ENCODE measurements around the gene SKI. TPM values are rescaled to one million over a fixed set of nuclear protein-coding genes. Genes with fewer than 3 reads are reported as not detected.

The SKI gene
- total and polyA plus RNA-seq, 2 of the 4 experiments (the other 2 are of a cell fraction), result 2.3 to 20.1 TPM

DNA sequence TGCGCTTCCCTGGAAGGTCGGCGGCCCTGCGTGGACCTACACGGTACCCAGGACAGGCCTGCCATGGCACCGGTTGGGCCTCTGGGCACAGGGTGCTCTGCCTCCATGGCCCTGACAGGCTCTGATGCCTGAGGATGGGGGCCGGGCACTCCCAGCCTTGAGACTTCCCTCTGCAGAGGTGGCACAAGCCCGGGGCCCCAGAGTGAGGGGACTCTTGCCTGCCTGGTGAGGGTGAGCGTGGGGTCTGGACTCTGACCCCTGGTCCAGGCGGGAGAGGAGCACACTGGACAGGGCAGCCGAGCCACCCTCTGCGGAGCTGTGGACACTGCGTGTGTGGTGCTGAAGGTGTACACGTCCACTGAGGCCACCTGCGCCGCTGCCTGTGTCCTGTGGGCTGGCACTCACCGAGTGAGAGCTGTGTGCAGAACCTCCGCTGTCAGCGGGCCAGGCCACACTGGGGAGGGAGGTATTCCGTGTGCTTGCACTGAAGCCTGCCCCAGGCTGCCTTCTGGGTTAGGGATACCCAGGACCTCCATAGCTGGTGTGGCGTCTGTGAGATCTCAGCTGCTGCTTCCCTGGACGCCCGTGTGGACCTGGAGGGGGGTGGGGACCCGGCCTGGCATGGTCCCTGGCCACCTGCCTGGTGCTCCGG is 10.4 kb downstream of the SKI start:
- no peak overlapping the region for H3K23ac ChIP-seq (ENCODE audit: low read depth, low read length)
- no peak for ATAC-seq (ENCODE audit: low read depth)
- intact Hi-C loops (cut with micrococcal nuclease), result no loop called here
- no peak for DNase-seq
- TF ChIP-seq MAFK (IDR thresholded peaks at IDR 0.05; ENCODE audit: low read depth, low read length) (no peak), MXI1 (IDR thresholded peaks at IDR 0.05; ENCODE audit: borderline replicate concordance, low read depth, low read length) (no peak), SMC3 (IDR thresholded peaks at IDR 0.05; ENCODE audit: low read depth, low read length) (no peak)
- dilution Hi-C loops (cut with HindIII; ENCODE audit: low sequenced_read_pairs, unreplicated experiment), result no loop called here
- peaks cover 46% of the 10 kb centered on the region for H3K9me1 ChIP-seq (ENCODE audit: insufficient read depth, low read length)
- H2AK9ac ChIP-seq (replicated peaks; ENCODE audit: low read depth, low read length, poor library complexity), result no peak overlapping the region
- no peak overlapping the region for H4K8ac ChIP-seq (ENCODE audit: low read depth in 2 of 2, low read length in 2 of 2)
- H2AK5ac ChIP-seq (ENCODE audit: low read depth, low read length), result no peak overlapping the region
- no peak overlapping the region for H3K14ac ChIP-seq (replicated peaks; ENCODE audit: low read depth, low read length)
- no peak overlapping the region for H2BK5ac ChIP-seq (ENCODE audit: low read depth, low read length, poor library complexity, severe bottlenecking)
- in situ Hi-C loops (cut with MboI; ENCODE audit: low sequenced_read_pairs), result loop anchor here (5.0 kb wide), 1 partner anchor 59 kb away; no protein-coding TSS in a partner anchor
- no TSS peak for BruUV-seq (replicated peaks)
- no peak overlapping the region for H3K9ac ChIP-seq (ENCODE audit: low read depth, low read length)
- no peak overlapping the region for H2AFZ ChIP-seq (replicated peaks; ENCODE audit: low read length, poor library complexity)
- 100% methylated on average over 1 of the region's 25 CpGs; no CpG with 5 or more reads in 1 of the 2 experiments for WGBS, 2 experiments (ENCODE audit: extremely low coverage in 2 of 2, insufficient read length in 1 of 2)
- no peak overlapping the region for H2BK120ac ChIP-seq (ENCODE audit: low read depth, low read length)
- no peak overlapping the region; the same call in 1 of the 2 replicates for H3K4me2 ChIP-seq (ENCODE audit: low read depth, low read length)
- ChIA-PET CTCF (interaction anchor here (1.2 kb wide), 1 partner anchor 49 kb away, joined by 3 read pairs; no protein-coding TSS in a partner anchor), POLR2A (ENCODE audit: unreplicated experiment) (no interaction called here)
- H3K4me1 ChIP-seq (ENCODE audit: control insufficient read depth, insufficient read depth, low read length), result peaks cover 55% of the 10 kb centered on the region
- H4K91ac ChIP-seq (ENCODE audit: insufficient read depth, low read depth, low read length), result no peak overlapping the region
- peaks cover 18% of the 10 kb centered on the region; the same call in 1 of the 2 replicates for H3K36me3 ChIP-seq (ENCODE audit: control insufficient read depth, insufficient read depth, low read length)
- no peak overlapping the region for H4K5ac ChIP-seq (ENCODE audit: low read depth, low read length)
- no peak overlapping the region for H2BK15ac ChIP-seq (ENCODE audit: low read depth, low read length)
- H4K20me1 ChIP-seq (ENCODE audit: insufficient read depth, low read length), result peaks cover 99% of the 10 kb centered on the region
- H3K27me3 ChIP-seq (ENCODE audit: control insufficient read depth, insufficient read depth, low read length), result no peaks in the 10 kb centered on the region
- H3K4me3 ChIP-seq (ENCODE audit: insufficient read depth, low read depth, low read length), result no peak overlapping the region
- no peak overlapping the region for H3K56ac ChIP-seq (ENCODE audit: extremely low read depth, insufficient read depth, low read length)
- H2BK20ac ChIP-seq (ENCODE audit: low read depth, low read length), result no peak overlapping the region
- peaks cover 0 to 66% of the 10 kb centered on the region in 2 experiments; a peak in 2 of 4 replicates for H3K79me1 ChIP-seq (ENCODE audit: low read depth in 1 of 2, low read length in 2 of 2)
- no peak overlapping the region for H3K18ac ChIP-seq (ENCODE audit: low read depth, low read length)
- no peak overlapping the region for H3K27ac ChIP-seq (ENCODE audit: insufficient read depth, low read length)
- no peak overlapping the region for H3K4ac ChIP-seq (ENCODE audit: low read depth, low read length)
- no peaks in the 10 kb centered on the region for H3K9me3 ChIP-seq (ENCODE audit: control insufficient read depth, insufficient read depth, low read length)
